Endothelial cell of umbilical vein (primary cell): ENCODE results near the gene FMNL2. TPM values are rescaled to one million over a fixed set of nuclear protein-coding genes. Genes with fewer than 3 reads are reported as not detected.

Experiments used
- BruUV-seq: library from RNA; stranded (reverse); fragments of 400-500 nt; replicated peaks from 2 replicates; lab custom pipeline; 2021; lab: Mats Ljungman, UMichigan
- CTCF ChIA-PET: fragments of 300-600, 350-600 bp; sonication (Branson Sonifier 250); formaldehyde crosslinking; loops from one replicate; lab custom pipeline; 2021; ENCODE audit warnings: antibody characterized with exemption, inconsistent platforms; lab: Charles Lee
- POLR2A ChIA-PET: fragments of 300-600, 350-600 bp; sonication (Branson Sonifier 250); formaldehyde crosslinking; loops from one replicate; lab custom pipeline; 2021; ENCODE audit warnings: antibody characterized with exemption, inconsistent platforms; lab: Charles Lee
- DNase-seq: peaks from one replicate; pipeline ENCODE4 v3.0.0-alpha.2; 2011; ENCODE audit warnings: low read depth, low spot score
- FAIRE-seq: peaks from 2 replicates; lab custom pipeline; 2011; peaks lifted over from hg19 to GRCh38; lab: Jason Lieb, UNC
- H2AFZ ChIP-seq: 2 replicates; pipeline ENCODE4 v1.6.0; 2012; ENCODE audit warnings: low read depth, low read length, control low read depth, inconsistent platforms
- H3K27ac ChIP-seq: 2 replicates; pipeline ENCODE4 v1.5.1; 2011; ENCODE audit warnings: low read depth, mild to moderate bottlenecking, control low read depth, low read length, moderate library complexity; ENCODE audit not compliant: insufficient read depth
- H3K27me3 ChIP-seq, 2 experiments: 2 replicates each; pipeline versions ENCODE4 v1.6.0 to v1.6.1; 2011; ENCODE audit warnings: low read length in 2 of 2, mixed read lengths in 1 of 2; ENCODE audit not compliant: control insufficient read depth in 2 of 2, insufficient read depth in 2 of 2
- H3K36me3 ChIP-seq, 2 experiments: 2 replicates in 1 of 2; 3 replicates in 1 of 2; pipeline ENCODE4 v1.5.1; 2011; ENCODE audit warnings: low read length in 2 of 2, mild to moderate bottlenecking in 1 of 2, moderate library complexity in 1 of 2; ENCODE audit not compliant: control insufficient read depth in 2 of 2, insufficient read depth in 2 of 2; ENCODE audit errors: extremely low read depth in 1 of 2
- H3K4me1 ChIP-seq: 3 replicates; pipeline ENCODE4 v1.5.1; 2011; ENCODE audit warnings: mild to moderate bottlenecking, low read length; ENCODE audit not compliant: control insufficient read depth, insufficient read depth; ENCODE audit errors: extremely low read depth
- H3K4me2 ChIP-seq: 2 replicates; pipeline ENCODE4 v1.6.1; 2011; ENCODE audit warnings: low read length, control low read depth, mixed read lengths; ENCODE audit not compliant: insufficient read depth
- H3K4me3 ChIP-seq, 3 experiments: fragments of 200-600 bp in 1 of 3; sonication (generic), shearing (Covaris generic) in 1 of 3; replicated peaks in 1 of 3; 2 replicates each; pipeline ENCODE4 v1.5.1; 2011 to 2016; ENCODE audit warnings: control low read depth in 3 of 3, low read length in 3 of 3, mild to moderate bottlenecking in 2 of 3, inconsistent platforms in 1 of 3, low read depth in 1 of 3, moderate library complexity in 1 of 3; ENCODE audit not compliant: insufficient read depth in 1 of 3
- H3K79me2 ChIP-seq: 2 replicates; pipeline ENCODE4 v1.6.0; 2012; ENCODE audit warnings: low read length, inconsistent platforms; ENCODE audit not compliant: control insufficient read depth, insufficient read depth
- H3K9ac ChIP-seq: replicated peaks from 2 replicates; pipeline ENCODE3; 2011; ENCODE audit warnings: low read length, control low read depth; ENCODE audit not compliant: insufficient read depth; ENCODE audit errors: extremely low read depth
- H3K9me1 ChIP-seq: replicated peaks from 3 replicates; pipeline ENCODE4 v1.6.0; 2011; ENCODE audit warnings: mild to moderate bottlenecking, low read length; ENCODE audit not compliant: control insufficient read depth, insufficient read depth; ENCODE audit errors: extremely low read depth
- H3K9me3 ChIP-seq: replicated peaks from 2 replicates; pipeline ENCODE4 v1.5.1; 2012; ENCODE audit warnings: low read length, inconsistent platforms; ENCODE audit not compliant: control insufficient read depth, insufficient read depth
- H4K20me1 ChIP-seq: replicated peaks from 2 replicates; pipeline ENCODE3; 2011; ENCODE audit warnings: mild to moderate bottlenecking, low read length; ENCODE audit not compliant: control insufficient read depth, insufficient read depth; ENCODE audit errors: extremely low read depth
- EZH2 ChIP-seq: IDR thresholded peaks from 2 replicates; pipeline ENCODE4 v1.6.1; 2012; ENCODE audit warnings: borderline replicate concordance, low read depth, mild to moderate bottlenecking, moderate library complexity, low read length, inconsistent platforms; ENCODE audit not compliant: severe bottlenecking
- FOS ChIP-seq: IDR thresholded peaks from 2 replicates; pipeline ENCODE4 v1.6.1; 2011; ENCODE audit warnings: mild to moderate bottlenecking, low read length, moderate library complexity, borderline replicate concordance; ENCODE audit not compliant: insufficient read depth
- GATA2 ChIP-seq: IDR thresholded peaks from 2 replicates; pipeline ENCODE4 v1.7.0; 2011; ENCODE audit warnings: low read depth, mild to moderate bottlenecking, moderate library complexity, mixed read lengths, low read length; ENCODE audit not compliant: insufficient read length, insufficient read depth
- JUN ChIP-seq: IDR thresholded peaks from 2 replicates; pipeline ENCODE4 v1.6.1; 2011; ENCODE audit warnings: borderline replicate concordance, low read depth; ENCODE audit not compliant: insufficient read length, insufficient read depth
- MYC ChIP-seq: IDR thresholded peaks from one replicate; pipeline ENCODE4 v1.6.1; 2011; ENCODE audit warnings: mild to moderate bottlenecking, low read depth, low read length
- POLR2A ChIP-seq: IDR thresholded peaks from 2 replicates; pipeline ENCODE4 v1.6.1; 2012; ENCODE audit warnings: low read depth, mild to moderate bottlenecking, control low read depth, low read length
- POLR2AphosphoS5 ChIP-seq: IDR thresholded peaks from 2 replicates; pipeline ENCODE4 v1.6.1; 2012; ENCODE audit warnings: low read depth, mild to moderate bottlenecking, control low read depth, low read length, moderate library complexity; ENCODE audit not compliant: insufficient read depth
- dilution Hi-C: fragments of 300-500 bp; cut with MboI; formaldehyde crosslinking; loops from one replicate; pipeline ENCODE4 v1.15.0; 2019; ENCODE audit warnings: low sequenced_read_pairs; ENCODE audit not compliant: extremely low pct_ligation_motif_present
- intact Hi-C: fragments of 100-400 bp; cut with micrococcal nuclease; formaldehyde crosslinking; loops from one replicate; pipeline ENCODE4 v1.10.0; 2022
- polyA plus RNA-seq, 4 experiments: library from polyadenylated mRNA; depleted of rRNA in 3 of 4; stranded (reverse) in 3 of 4; unstranded in 1 of 4; fragments of >200 nt; gene quantifications; 2 replicates each; pipeline versions ENCODE4 v1.2.1 to v1.2.3, GENCODE V29; 2011 to 2012; ENCODE audit warnings: missing spikeins in 1 of 4
- total RNA-seq: library from RNA; stranded (reverse); gene quantifications from 2 replicates; pipeline ENCODE4 v1.2.3, GENCODE V29; 2021
- TF ChIP-seq, protein P1 (sequence below), 2 donors: IDR thresholded peaks; 1 replicate in 1 of 2; 2 replicates in 1 of 2; pipeline ENCODE4 v1.5.1; 2011; ENCODE audit warnings: low read length in 2 of 2, mild to moderate bottlenecking in 2 of 2, moderate library complexity in 2 of 2, control low read depth in 1 of 2, inconsistent platforms in 1 of 2, low read depth in 1 of 2; ENCODE audit not compliant: insufficient read depth in 1 of 2; ENCODE audit errors: extremely low read depth in 1 of 2
- TF ChIP-seq, protein P2 (sequence below): IDR thresholded peaks from 2 replicates; pipeline ENCODE4 v1.6.1; 2011; ENCODE audit not compliant: insufficient read depth, insufficient read length

FMNL2 gene
- total and polyA plus RNA-seq, 2 donors (not counting 3 experiments of a cell fraction or from before 2014, with no cell fraction given), result 8.3 to 28.0 TPM

GRCh38 chr2:152380261-152381055 lies 45.5 kb downstream of the FMNL2 start:
- intact Hi-C loops, result no loop called here
- CTCF ChIA-PET, result interaction anchor here (1.0 to 1.2 kb wide), 3 partner anchors 11 to 255 kb away, joined by 3 read pairs; no protein-coding TSS in a partner anchor

More at GRCh38 chr2:152380261-152381055, 45.5 kb downstream of the FMNL2 start:
- dilution Hi-C loops, result no loop called here
- POLR2A ChIA-PET, result no interaction called here
- TF ChIP-seq POLR2A (no peak), EZH2 (no peak), MYC (no peak), FOS (no peak), JUN (no peak), POLR2AphosphoS5 (no peak), GATA2 (no peak)
- TF ChIP-seq, protein P1, sequence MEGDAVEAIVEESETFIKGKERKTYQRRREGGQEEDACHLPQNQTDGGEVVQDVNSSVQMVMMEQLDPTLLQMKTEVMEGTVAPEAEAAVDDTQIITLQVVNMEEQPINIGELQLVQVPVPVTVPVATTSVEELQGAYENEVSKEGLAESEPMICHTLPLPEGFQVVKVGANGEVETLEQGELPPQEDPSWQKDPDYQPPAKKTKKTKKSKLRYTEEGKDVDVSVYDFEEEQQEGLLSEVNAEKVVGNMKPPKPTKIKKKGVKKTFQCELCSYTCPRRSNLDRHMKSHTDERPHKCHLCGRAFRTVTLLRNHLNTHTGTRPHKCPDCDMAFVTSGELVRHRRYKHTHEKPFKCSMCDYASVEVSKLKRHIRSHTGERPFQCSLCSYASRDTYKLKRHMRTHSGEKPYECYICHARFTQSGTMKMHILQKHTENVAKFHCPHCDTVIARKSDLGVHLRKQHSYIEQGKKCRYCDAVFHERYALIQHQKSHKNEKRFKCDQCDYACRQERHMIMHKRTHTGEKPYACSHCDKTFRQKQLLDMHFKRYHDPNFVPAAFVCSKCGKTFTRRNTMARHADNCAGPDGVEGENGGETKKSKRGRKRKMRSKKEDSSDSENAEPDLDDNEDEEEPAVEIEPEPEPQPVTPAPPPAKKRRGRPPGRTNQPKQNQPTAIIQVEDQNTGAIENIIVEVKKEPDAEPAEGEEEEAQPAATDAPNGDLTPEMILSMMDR (IDR thresholded peaks at IDR 0.05; ENCODE audit: extremely low read depth in 1 of 2, insufficient read depth in 1 of 2, low read depth in 1 of 2, low read length in 2 of 2), result no peak
- TF ChIP-seq, protein P2, sequence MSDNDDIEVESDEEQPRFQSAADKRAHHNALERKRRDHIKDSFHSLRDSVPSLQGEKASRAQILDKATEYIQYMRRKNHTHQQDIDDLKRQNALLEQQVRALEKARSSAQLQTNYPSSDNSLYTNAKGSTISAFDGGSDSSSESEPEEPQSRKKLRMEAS, result no peak
- no peaks in the 10 kb centered on the region for H3K36me3 ChIP-seq
- peaks cover 4% of the 10 kb centered on the region for H3K4me1 ChIP-seq
- H3K9me3 ChIP-seq, result no peaks in the 10 kb centered on the region
- no peaks in the 10 kb centered on the region for H4K20me1 ChIP-seq
- H3K27ac ChIP-seq, result no peak overlapping the region
- no peaks in the 10 kb centered on the region for H3K27me3 ChIP-seq
- H3K79me2 ChIP-seq, result peaks cover 28% of the 10 kb centered on the region
- DNase-seq, result no peak
- FAIRE-seq, result no peak
- no peak overlapping the region for H3K4me3 ChIP-seq
- no peak overlapping the region for H3K9ac ChIP-seq
- no TSS peak for BruUV-seq
- H3K9me1 ChIP-seq, result no peaks in the 10 kb centered on the region
- H2AFZ ChIP-seq, result no peak overlapping the region
- H3K4me2 ChIP-seq, result no peak overlapping the region
